ENCODE measurements around the gene NR2F2.

NR2F2 gene

GRCh38 chr15:96332637-96333121, 2.2 kb downstream of the NR2F2 start:
- DNase-seq, result no peak

GRCh38 chr15:96333131-96334016, 2.9 kb downstream of the NR2F2 start:
- no peak for DNase-seq

GRCh38 chr15:96334017-96334704, 3.7 kb downstream of the NR2F2 start:
- DNase-seq, result no peak

- DNase-seq, result no peak
Measured at GRCh38 chr15:96334705-96335410, 4.4 kb downstream of the NR2F2 start.

GRCh38 chr15:96335411-96336024, 5.0 kb downstream of the NR2F2 start:
- DNase-seq, result no peak

GRCh38 chr15:96336108-96336595, 5.7 kb downstream of the NR2F2 start:
- no peak for DNase-seq

- DNase-seq, result no peak
Measured at GRCh38 chr15:96336596-96337364, 6.3 kb downstream of the NR2F2 start.

- DNase-seq, result no peak
Measured at GRCh38 chr15:96337365-96338023, 7.0 kb downstream of the NR2F2 start.

GRCh38 chr15:96338074-96338765, 7.7 kb downstream of the NR2F2 start:
- no peak for DNase-seq

GRCh38 chr15:96338766-96339618, 8.5 kb downstream of the NR2F2 start:
- no peak for DNase-seq

GRCh38 chr15:96339619-96340347, 9.3 kb downstream of the NR2F2 start:
- DNase-seq, result no peak

GRCh38 chr15:96340348-96340597, 9.8 kb downstream of the NR2F2 start:
- no peak for DNase-seq

GRCh38 chr15:96340598-96341512, 10.4 kb downstream of the NR2F2 start:
- no peak for DNase-seq

- no peak for DNase-seq
Measured at GRCh38 chr15:96341513-96342405, 11.3 kb downstream of the NR2F2 start.

GRCh38 chr15:96342406-96343112, 12.1 kb downstream of the NR2F2 start:
- no peak for DNase-seq

Data from AML-193 (cell line).